ENCODE data around the gene ANGPTL4. TPM values are rescaled to one million over a fixed set of nuclear protein-coding genes. Genes with fewer than 3 reads are reported as not detected.
A peak's percentile ranks its signal among the peaks of the same experiment; 100 is the strongest.
"Not testable (repeated sequence)": the region's sequence is repeated elsewhere in the genome, so short reads cannot be mapped to it uniquely, and the experiment has no call there.

The ANGPTL4 gene
- total RNA-seq, 3 donors from 2014 or later = 90.9 to 186 (median 118) TPM

DNA sequence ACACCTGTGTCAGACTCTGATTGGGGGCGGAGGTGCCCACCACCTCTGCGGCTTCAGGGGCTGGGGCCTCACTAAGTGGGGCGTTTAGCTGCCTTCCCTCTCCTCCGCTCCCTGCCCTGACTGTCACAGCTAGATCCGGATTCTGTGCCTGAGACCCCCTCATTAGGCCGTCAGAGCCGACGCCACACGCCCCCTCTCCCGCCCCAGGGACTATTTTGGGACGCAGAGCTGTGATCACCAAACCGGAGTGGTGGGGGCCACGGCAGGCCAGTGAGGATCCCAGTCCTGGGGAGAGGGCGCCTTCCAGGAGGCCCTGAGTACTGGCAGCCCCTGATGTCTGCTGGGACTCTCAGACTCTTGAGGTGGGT is 21.7 kb upstream of the ANGPTL4 start:
- peak overlapping the region; percentile 74 to 92 for H3K27ac ChIP-seq
- TF ChIP-seq POLR2A (IDR thresholded peaks at IDR 0.05) (no peak), POLR2AphosphoS5 (IDR thresholded peaks at IDR 0.05) (no peak)
- TF ChIP-seq, protein P1, sequence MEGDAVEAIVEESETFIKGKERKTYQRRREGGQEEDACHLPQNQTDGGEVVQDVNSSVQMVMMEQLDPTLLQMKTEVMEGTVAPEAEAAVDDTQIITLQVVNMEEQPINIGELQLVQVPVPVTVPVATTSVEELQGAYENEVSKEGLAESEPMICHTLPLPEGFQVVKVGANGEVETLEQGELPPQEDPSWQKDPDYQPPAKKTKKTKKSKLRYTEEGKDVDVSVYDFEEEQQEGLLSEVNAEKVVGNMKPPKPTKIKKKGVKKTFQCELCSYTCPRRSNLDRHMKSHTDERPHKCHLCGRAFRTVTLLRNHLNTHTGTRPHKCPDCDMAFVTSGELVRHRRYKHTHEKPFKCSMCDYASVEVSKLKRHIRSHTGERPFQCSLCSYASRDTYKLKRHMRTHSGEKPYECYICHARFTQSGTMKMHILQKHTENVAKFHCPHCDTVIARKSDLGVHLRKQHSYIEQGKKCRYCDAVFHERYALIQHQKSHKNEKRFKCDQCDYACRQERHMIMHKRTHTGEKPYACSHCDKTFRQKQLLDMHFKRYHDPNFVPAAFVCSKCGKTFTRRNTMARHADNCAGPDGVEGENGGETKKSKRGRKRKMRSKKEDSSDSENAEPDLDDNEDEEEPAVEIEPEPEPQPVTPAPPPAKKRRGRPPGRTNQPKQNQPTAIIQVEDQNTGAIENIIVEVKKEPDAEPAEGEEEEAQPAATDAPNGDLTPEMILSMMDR (IDR thresholded peaks at IDR 0.05) = no peak
- no peak for DNase-seq (ENCODE audit: low spot score in 2 of 2)
- no peaks in the 10 kb centered on the region for H3K36me3 ChIP-seq
- H3K27me3 ChIP-seq = peaks cover 4 to 13% of the 10 kb centered on the region in 2 donors
- H3K4me1 ChIP-seq = peaks cover 0 to 3% of the 10 kb centered on the region in 2 donors
- peak overlapping the region; percentile 49 to 79 (median 57) for H3K4me3 ChIP-seq
- H3K9me3 ChIP-seq = no peaks in the 10 kb centered on the region
- intact Hi-C loops (cut with DNase I; ENCODE audit: low total_unique reads) = no loop called here

- Histone ChIP-seq H3K4me3 (peak within 1 kb of the TSS; percentile 49 to 79 (median 57)), H3K27me3 (peaks cover 4 to 9% of the 10 kb centered on the region in 2 donors), H3K27ac (peak within 1 kb of the TSS; percentile 74 to 92), H3K9me3 (no peaks in the 10 kb centered on the region), H3K36me3 (no peaks in the 10 kb centered on the region), H3K4me1 (peaks cover 0 to 3% of the 10 kb centered on the region in 2 donors)
- intact Hi-C loops (cut with DNase I; ENCODE audit: low total_unique reads) = no loop called here
- TF ChIP-seq, protein P1 (IDR thresholded peaks at IDR 0.05) = peak in 2 of 3 donors; percentile 16 to 18
- peak; percentile 35 for TF ChIP-seq POLR2A (IDR thresholded peaks at IDR 0.05)
- TF ChIP-seq POLR2AphosphoS5 (IDR thresholded peaks at IDR 0.05) = peak; percentile 26 to 58 (median 40)
- peak; percentile 91 to 92 for DNase-seq (ENCODE audit: low spot score in 2 of 2)
Measured at GRCh38 chr19:8342684-8343482, 21.1 kb upstream of the ANGPTL4 start, which contains the start of gene KANK3. TSS of gene KANK3 (minus strand) at chr19:8343262. CDS start at chr19:8337828, 5,434 bp downstream.

GRCh38 chr19:8343483-8343844 is 20.5 kb upstream of the ANGPTL4 start:
- no peaks in the 10 kb centered on the region for H3K36me3 ChIP-seq
- H3K27ac ChIP-seq = no peak overlapping the region
- H3K4me3 ChIP-seq = peak overlapping the region; percentile 49 to 79 (median 57)
- DNase-seq (ENCODE audit: low spot score in 2 of 2) = no peak
- H3K9me3 ChIP-seq = no peaks in the 10 kb centered on the region
- TF ChIP-seq, protein P1 (IDR thresholded peaks at IDR 0.05) = no peak
- TF ChIP-seq POLR2AphosphoS5 (IDR thresholded peaks at IDR 0.05) (no peak), POLR2A (IDR thresholded peaks at IDR 0.05) (no peak)
- H3K4me1 ChIP-seq = peaks cover 0 to 3% of the 10 kb centered on the region in 2 donors
- intact Hi-C loops (cut with DNase I; ENCODE audit: low total_unique reads) = no loop called here
- H3K27me3 ChIP-seq = peaks cover 4 to 9% of the 10 kb centered on the region in 2 donors

DNA sequence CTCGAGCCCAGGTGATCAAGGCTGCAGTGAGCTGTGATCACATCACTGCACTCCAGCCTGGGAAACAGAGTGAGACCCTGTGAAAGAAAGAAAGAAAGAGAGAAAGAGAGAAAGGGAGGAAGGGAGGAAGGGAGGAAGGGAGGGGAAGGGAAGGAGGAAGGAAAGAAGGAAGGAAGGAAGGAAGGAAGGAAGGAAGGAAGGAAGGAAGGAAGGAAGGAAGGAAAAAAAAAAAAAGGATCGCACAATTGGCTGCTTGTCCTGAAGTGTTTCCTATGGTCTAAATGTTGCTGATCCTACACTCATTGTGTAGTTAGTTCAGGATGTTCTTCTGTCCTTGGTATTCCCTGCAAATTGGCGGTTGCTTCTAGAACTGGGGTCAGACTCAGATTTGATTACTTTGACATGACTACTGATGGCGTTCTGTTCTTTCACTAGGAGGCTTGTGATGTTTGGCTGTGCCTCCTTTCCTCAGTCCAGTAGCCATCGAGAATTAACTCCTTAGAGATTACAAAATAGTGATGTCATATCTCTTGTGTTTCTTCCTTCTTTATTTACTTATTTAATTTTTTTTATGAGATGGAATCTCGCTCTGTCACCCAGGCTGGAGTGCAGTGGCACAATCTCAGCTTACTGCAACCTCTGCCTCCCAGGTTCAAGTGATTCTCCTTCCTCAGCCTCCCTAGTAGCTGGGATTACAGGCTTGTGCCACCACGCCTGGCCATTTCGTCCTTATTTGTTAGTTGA is 14.2 kb upstream of the ANGPTL4 start:
- not testable (repeated sequence) for H3K36me3 ChIP-seq; H3K27me3 ChIP-seq; H3K9me3 ChIP-seq; H3K4me3 ChIP-seq; DNase-seq (ENCODE audit: low spot score in 2 of 2); H3K27ac ChIP-seq; H3K4me1 ChIP-seq
- intact Hi-C loops (cut with DNase I; ENCODE audit: low total_unique reads) = loop anchor here (5.0 kb wide), 1 partner anchor 48 kb away; no protein-coding TSS in a partner anchor

DNA sequence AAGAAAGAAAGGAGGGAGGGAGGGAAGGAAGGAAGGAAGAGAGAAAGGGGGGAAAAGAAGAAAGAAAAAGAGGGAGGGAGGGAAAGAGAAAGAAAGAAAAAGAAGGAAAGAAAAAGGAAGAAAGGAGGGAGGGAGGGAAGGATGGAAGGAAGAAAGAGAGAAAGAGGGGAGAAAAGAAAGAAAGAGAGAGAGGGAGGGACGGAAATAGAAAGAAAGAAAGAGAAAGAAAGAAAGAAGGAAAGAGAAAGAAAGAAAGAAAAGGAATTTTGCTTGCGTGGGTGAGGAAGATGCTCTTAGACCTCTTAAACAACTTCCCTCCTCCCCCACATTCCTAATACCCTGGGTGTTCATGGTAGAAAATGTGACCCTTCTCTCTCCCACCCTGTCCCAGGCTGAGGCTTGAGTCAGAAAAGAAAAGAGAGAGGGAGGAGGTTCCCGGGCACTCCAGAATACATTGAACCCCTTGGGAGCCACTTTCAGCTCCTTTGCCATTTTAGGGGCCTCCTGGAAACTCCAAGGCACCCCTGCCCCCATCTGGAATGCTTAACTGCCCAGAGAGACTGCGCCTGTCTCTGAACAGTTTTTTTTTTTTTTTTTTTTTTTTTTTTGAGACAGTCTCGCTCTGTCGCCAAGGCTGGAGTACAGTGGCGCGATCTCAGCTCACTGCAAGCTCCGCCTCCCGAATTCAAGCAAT is 11.7 kb upstream of the ANGPTL4 start:
- Histone ChIP-seq H3K4me3 (peak overlapping the region in 2 of 3 donors; percentile 13 to 32), H3K27ac (no peak overlapping the region), H3K36me3 (no peaks in the 10 kb centered on the region), H3K27me3 (no peaks in the 10 kb centered on the region), H3K9me3 (no peaks in the 10 kb centered on the region), H3K4me1 (peaks cover 0 to 5% of the 10 kb centered on the region in 2 donors)
- TF ChIP-seq POLR2A (IDR thresholded peaks at IDR 0.05) (no peak), POLR2AphosphoS5 (IDR thresholded peaks at IDR 0.05) (no peak)
- TF ChIP-seq, protein P1 (IDR thresholded peaks at IDR 0.05) = no peak
- no peak for DNase-seq (ENCODE audit: low spot score in 2 of 2)
- intact Hi-C loops (cut with DNase I; ENCODE audit: low total_unique reads) = loop anchor here (5.0 kb wide), 1 partner anchor 45 kb away; no protein-coding TSS in a partner anchor

- intact Hi-C loops (cut with DNase I; ENCODE audit: low total_unique reads) = loop anchor here (5.0 kb wide), 1 partner anchor 44 kb away; no protein-coding TSS in a partner anchor
- not testable (repeated sequence) for H3K4me1 ChIP-seq; H3K9me3 ChIP-seq; H3K27me3 ChIP-seq; H3K27ac ChIP-seq; H3K36me3 ChIP-seq; DNase-seq (ENCODE audit: low spot score in 2 of 2)
- H3K4me3 ChIP-seq = peak overlapping the region in 1 of 3 donors; percentile 32
Measured at GRCh38 chr19:8352845-8353244, 11.1 kb upstream of the ANGPTL4 start.

All from breast epithelium (tissue), 4 donors.